ENCODE measurements around the gene SMYD3.

DNA sequence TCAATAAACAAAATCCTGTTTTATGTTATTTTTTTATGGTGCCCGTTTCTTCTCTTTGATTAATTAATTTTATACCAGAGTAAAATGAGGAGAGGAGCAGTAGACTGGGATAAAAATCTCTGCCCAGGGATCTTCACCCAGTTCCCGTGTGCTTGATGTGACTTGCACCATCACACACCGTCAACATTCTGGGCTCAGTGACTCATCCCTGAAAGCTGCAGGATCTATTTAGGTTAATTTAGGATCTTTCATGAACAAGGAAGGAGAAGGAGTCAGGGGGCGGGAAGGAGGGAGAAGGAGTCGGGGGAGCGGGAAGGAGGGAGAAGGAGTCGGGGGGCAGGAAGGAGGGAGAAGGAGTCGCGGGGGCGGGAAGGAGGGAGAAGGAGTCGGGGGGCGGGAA, 182.4 kb downstream of the SMYD3 start:
- TF ChIP-seq CTCF (IDR thresholded peaks at IDR 0.05): no peak
- no peak for TF ChIP-seq POLR2A (IDR thresholded peaks at IDR 0.05)
